Gastroesophageal sphincter (tissue), 4 donors: ENCODE results near the gene HERC4. TPM values are rescaled to one million over a fixed set of nuclear protein-coding genes. Genes with fewer than 3 reads are reported as not detected.
"Not testable (repeated sequence)": the region's sequence is repeated elsewhere in the genome, so short reads cannot be mapped to it uniquely, and the experiment has no call there.

Experiments used
- ATAC-seq: fragments of 150-250 bp; one replicate; pipeline ENCODE4 v1.9.1; 2016; ENCODE audit warnings: mild to moderate bottlenecking, moderate library complexity
- H3K27ac ChIP-seq, 4 donors: fragments of 200-600 bp; sonication (generic) in 3 of 4; 1 replicate in 3 of 4; 2 replicates in 1 of 4; pipeline ENCODE4 v1.5.1; 2016 to 2019
- H3K27me3 ChIP-seq: fragments of 200-600 bp; sonication (generic); one replicate; pipeline ENCODE4 v1.5.1; 2019
- H3K36me3 ChIP-seq, 2 donors: fragments of 200-600 bp; sonication (generic); one replicate each; pipeline ENCODE4 v1.5.1; 2019; ENCODE audit warnings: control low read depth in 1 of 2
- H3K4me1 ChIP-seq, 3 donors: fragments of 200-600 bp; sonication (generic); 1 replicate in 2 of 3; 2 replicates in 1 of 3; pipeline ENCODE4 v1.5.1; 2016 to 2019; ENCODE audit warnings: control low read depth in 2 of 3
- H3K4me3 ChIP-seq, 2 donors: fragments of 200-600 bp; sonication (generic); one replicate each; pipeline ENCODE4 v1.5.1; 2019; ENCODE audit warnings: mild to moderate bottlenecking in 1 of 2, moderate library complexity in 1 of 2
- H3K9me3 ChIP-seq, 3 donors: fragments of 200-600 bp; sonication (generic); one replicate each; pipeline ENCODE4 v1.5.1; 2017 to 2019; ENCODE audit warnings: control low read depth in 2 of 3
- EP300 ChIP-seq: sonication (generic); formaldehyde crosslinking; IDR thresholded peaks from one replicate; pipeline ENCODE4 v1.6.1; 2017; ENCODE audit warnings: antibody characterized with exemption, mild to moderate bottlenecking
- POLR2A ChIP-seq, 2 donors: fragments of 450-650 bp; IDR thresholded peaks; one replicate each; pipeline ENCODE4 v1.6.1; 2017; ENCODE audit warnings: antibody characterized with exemption in 2 of 2, mild to moderate bottlenecking in 2 of 2, moderate library complexity in 1 of 2
- POLR2AphosphoS5 ChIP-seq: sonication (generic); formaldehyde crosslinking; IDR thresholded peaks from one replicate; pipeline ENCODE4 v1.6.1; 2017; ENCODE audit warnings: antibody characterized with exemption
- WGBS, 2 donors: methylation state at CpG; one replicate each; pipeline ENCODE4 v1.1.5; 2018; ENCODE audit warnings: low coverage in 1 of 2; 5-methylcytosine and 5-hydroxymethylcytosine counted together
- total RNA-seq, 4 donors: library from RNA; depleted of rRNA; stranded (reverse); fragments of >200 nt; gene quantifications; one replicate each; pipeline ENCODE4 v1.1.0, GENCODE V29; 2016
- TF ChIP-seq, protein P1 (sequence below), 4 experiments: fragments of 200-600 bp in 2 of 4; fragments of 450-650 bp in 2 of 4; sonication (generic) in 1 of 4; IDR thresholded peaks; one replicate each; pipeline ENCODE4 v1.5.1; 2017 to 2019; ENCODE audit warnings: antibody characterized with exemption in 4 of 4, mild to moderate bottlenecking in 2 of 4, moderate library complexity in 2 of 4

HERC4 gene
- total RNA-seq, 4 donors from 2014 or later: 30.3 to 58.4 (median 43.0) TPM

DNA sequence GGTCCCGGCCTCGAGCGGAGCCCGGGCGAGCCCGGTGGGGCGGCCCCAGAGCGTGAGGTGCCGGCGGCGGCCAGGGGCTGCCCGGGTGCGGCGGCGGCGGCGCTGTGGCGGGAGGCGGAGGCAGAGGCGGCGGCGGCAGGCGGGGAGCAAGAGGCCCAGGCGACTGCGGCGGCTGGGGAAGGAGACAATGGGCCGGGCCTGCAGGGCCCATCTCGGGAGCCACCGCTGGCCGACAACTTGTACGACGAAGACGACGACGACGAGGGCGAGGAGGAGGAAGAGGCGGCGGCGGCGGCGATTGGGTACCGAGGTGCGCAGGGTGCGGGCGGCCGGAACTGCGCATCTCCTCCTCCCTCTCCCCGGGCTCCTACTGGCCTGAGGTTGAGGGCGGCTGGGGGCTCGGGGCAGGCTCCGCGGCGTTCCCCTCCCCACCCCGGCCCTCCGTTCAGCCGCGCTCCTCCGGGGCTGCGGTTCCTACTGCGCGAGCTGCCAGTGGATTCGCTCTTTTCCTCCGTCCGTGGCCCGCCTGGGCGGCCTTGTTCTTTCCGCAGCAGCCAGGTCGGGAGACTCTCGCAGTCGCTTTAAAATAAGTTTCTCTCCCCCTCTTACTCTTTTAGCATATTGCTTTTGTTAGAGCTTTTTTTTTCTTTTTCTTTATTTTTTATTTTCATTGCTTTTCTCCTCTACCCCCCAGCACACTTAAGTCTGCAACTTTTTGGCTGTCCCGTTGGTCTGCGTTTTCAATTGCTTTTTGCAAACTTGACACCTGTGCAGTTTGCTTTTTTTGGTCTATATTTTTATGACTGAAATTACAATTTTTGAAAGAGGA is 190.0 kb downstream of the HERC4 start:
- H3K36me3 ChIP-seq: peaks cover 0 to 34% of the 10 kb centered on the region in 2 donors
- no peaks in the 10 kb centered on the region for H3K9me3 ChIP-seq
- H3K4me3 ChIP-seq: peak overlapping the region; percentile 79 to 91
- peak; percentile 75 for ATAC-seq
- H3K4me1 ChIP-seq: peaks cover 0 to 51% (median 8%) of the 10 kb centered on the region in 3 donors
- no peaks in the 10 kb centered on the region for H3K27me3 ChIP-seq
- peak; percentile 51 for TF ChIP-seq POLR2AphosphoS5
- TF ChIP-seq EP300: no peak
- TF ChIP-seq, protein P1, sequence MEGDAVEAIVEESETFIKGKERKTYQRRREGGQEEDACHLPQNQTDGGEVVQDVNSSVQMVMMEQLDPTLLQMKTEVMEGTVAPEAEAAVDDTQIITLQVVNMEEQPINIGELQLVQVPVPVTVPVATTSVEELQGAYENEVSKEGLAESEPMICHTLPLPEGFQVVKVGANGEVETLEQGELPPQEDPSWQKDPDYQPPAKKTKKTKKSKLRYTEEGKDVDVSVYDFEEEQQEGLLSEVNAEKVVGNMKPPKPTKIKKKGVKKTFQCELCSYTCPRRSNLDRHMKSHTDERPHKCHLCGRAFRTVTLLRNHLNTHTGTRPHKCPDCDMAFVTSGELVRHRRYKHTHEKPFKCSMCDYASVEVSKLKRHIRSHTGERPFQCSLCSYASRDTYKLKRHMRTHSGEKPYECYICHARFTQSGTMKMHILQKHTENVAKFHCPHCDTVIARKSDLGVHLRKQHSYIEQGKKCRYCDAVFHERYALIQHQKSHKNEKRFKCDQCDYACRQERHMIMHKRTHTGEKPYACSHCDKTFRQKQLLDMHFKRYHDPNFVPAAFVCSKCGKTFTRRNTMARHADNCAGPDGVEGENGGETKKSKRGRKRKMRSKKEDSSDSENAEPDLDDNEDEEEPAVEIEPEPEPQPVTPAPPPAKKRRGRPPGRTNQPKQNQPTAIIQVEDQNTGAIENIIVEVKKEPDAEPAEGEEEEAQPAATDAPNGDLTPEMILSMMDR (IDR thresholded peaks at IDR 0.05): peak in 2 of 4 experiments; percentile 2 to 15
- TF ChIP-seq POLR2A (IDR thresholded peaks at IDR 0.05): peak in 1 of 2 donors; percentile 27
- peak overlapping the region; percentile 93 to 99 (median 97) for H3K27ac ChIP-seq
- 0% methylated on average over 19 to 25 of the region's 73 CpGs for WGBS, 2 donors

- Histone ChIP-seq H3K4me1 (peaks cover 0 to 44% (median 8%) of the 10 kb centered on the region in 3 donors), H3K36me3 (peaks cover 0 to 27% of the 10 kb centered on the region in 2 donors), H3K4me3 (peak within 1 kb of the TSS; percentile 79 to 91), H3K9me3 (no peaks in the 10 kb centered on the region), H3K27ac (peak within 1 kb of the TSS; percentile 93 to 99 (median 97)), H3K27me3 (no peaks in the 10 kb centered on the region)
- TF ChIP-seq, protein P1 (IDR thresholded peaks at IDR 0.05): peak in 1 of 4 experiments; percentile 10
- no peak for TF ChIP-seq EP300
- TF ChIP-seq POLR2A (IDR thresholded peaks at IDR 0.05): peak; percentile 95 to 97
- TF ChIP-seq POLR2AphosphoS5: peak; percentile 98
- ATAC-seq: peak; percentile 95
- WGBS, 2 donors: 0% methylated on average over 1 of the region's 62 CpGs; no CpG with 5 or more reads in 1 of the 2 donors
Observed at GRCh38 chr10:67884313-67884841, 190.7 kb downstream of the HERC4 start, which contains the start of gene SIRT1. Gene SIRT1, plus strand, starts transcription at chr10:67884656. Its CDS starts 66 bp downstream, at chr10:67884722.

GRCh38 chr10:67883710-67884312 is 191.3 kb downstream of the HERC4 start:
- peak overlapping the region; percentile 79 to 91 for H3K4me3 ChIP-seq
- 10 to 13% methylated on average over 11 to 13 of the region's 13 CpGs for WGBS, 2 donors
- no peaks in the 10 kb centered on the region for H3K27me3 ChIP-seq
- ATAC-seq: no peak
- H3K27ac ChIP-seq: peak overlapping the region; percentile 93 to 99 (median 97)
- TF ChIP-seq POLR2AphosphoS5: no peak
- TF ChIP-seq EP300: no peak
- no peak for TF ChIP-seq POLR2A (IDR thresholded peaks at IDR 0.05)
- TF ChIP-seq, protein P1 (IDR thresholded peaks at IDR 0.05): no peak
- no peaks in the 10 kb centered on the region for H3K9me3 ChIP-seq
- H3K4me1 ChIP-seq: peaks cover 0 to 38% (median 8%) of the 10 kb centered on the region in 3 donors
- peaks cover 0 to 21% of the 10 kb centered on the region in 2 donors for H3K36me3 ChIP-seq

GRCh38 chr10:67878133-67878532 is 196.9 kb downstream of the HERC4 start:
- Histone ChIP-seq H3K4me1 (no peaks in the 10 kb centered on the region), H3K9me3 (no peaks in the 10 kb centered on the region), H3K4me3 (no peak overlapping the region), H3K36me3 (no peaks in the 10 kb centered on the region), H3K27me3 (no peaks in the 10 kb centered on the region), H3K27ac (no peak overlapping the region)
- TF ChIP-seq, protein P1 (IDR thresholded peaks at IDR 0.05): no peak
- TF ChIP-seq POLR2AphosphoS5: no peak
- TF ChIP-seq EP300: no peak
- TF ChIP-seq POLR2A (IDR thresholded peaks at IDR 0.05): no peak
- 86 to 89% methylated on average over 3 to 7 of the region's 7 CpGs for WGBS, 2 donors
- ATAC-seq: no peak

DNA sequence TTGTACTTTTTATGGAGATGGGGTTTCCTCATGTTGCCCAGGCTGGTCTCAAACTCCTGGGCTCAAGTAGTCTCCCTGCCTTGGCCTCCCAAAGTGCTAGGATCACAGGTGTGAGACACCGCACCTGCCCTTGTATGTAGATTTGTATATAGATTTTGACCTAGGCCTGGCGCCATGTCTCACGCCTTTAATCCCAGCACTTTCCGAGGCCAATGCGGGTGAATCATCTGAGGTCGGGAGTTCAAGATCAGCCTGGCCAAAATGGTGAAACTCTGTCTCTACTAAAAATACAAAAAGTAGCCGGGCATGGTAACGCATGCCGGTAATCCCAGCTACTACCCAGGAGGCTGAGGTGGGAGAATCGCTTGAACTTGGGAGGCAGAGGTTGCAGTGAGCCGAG is 197.7 kb downstream of the HERC4 start:
- ATAC-seq, H3K27me3 ChIP-seq, H3K27ac ChIP-seq, H3K36me3 ChIP-seq, H3K4me1 ChIP-seq, H3K9me3 ChIP-seq, H3K4me3 ChIP-seq: not testable (repeated sequence)
- 93 to 100% methylated on average over 2 to 8 of the region's 11 CpGs for WGBS, 2 donors
